ENCODE data around the gene KDM5B. TPM values are rescaled to one million over a fixed set of nuclear protein-coding genes. Genes with fewer than 3 reads are reported as not detected.

Gene KDM5B
- total and polyA plus RNA-seq, 2 experiments from 2014 or later = 141 to 165 TPM

- no peak overlapping the region for H3K27ac ChIP-seq
- H3K4me1 ChIP-seq (ENCODE audit: low read depth) = no peaks in the 10 kb centered on the region
- peaks cover 22% of the 10 kb centered on the region for H3K27me3 ChIP-seq
- H3K36me3 ChIP-seq = no peaks in the 10 kb centered on the region
- no peaks in the 10 kb centered on the region for H3K9me3 ChIP-seq (ENCODE audit: low read depth)
- no peak for TF ChIP-seq CTCF (IDR thresholded peaks at IDR 0.05; ENCODE audit: low read depth, low read length)
- H3K4me3 ChIP-seq = no peak overlapping the region
- DNase-seq (ENCODE audit: low read depth in 1 of 2, low spot score in 1 of 2) = no peak
Observed at GRCh38 chr1:202701200-202701599, 107.0 kb downstream of the KDM5B start.

GRCh38 chr1:202700061-202700460 lies 108.2 kb downstream of the KDM5B start:
- H3K27ac ChIP-seq = no peak overlapping the region
- H3K9me3 ChIP-seq (ENCODE audit: low read depth) = no peaks in the 10 kb centered on the region
- no peak for DNase-seq (ENCODE audit: low read depth in 1 of 2, low spot score in 1 of 2)
- no peak overlapping the region for H3K4me3 ChIP-seq
- no peak for TF ChIP-seq CTCF (IDR thresholded peaks at IDR 0.05; ENCODE audit: low read depth, low read length)
- peaks cover 24% of the 10 kb centered on the region for H3K27me3 ChIP-seq
- no peaks in the 10 kb centered on the region for H3K4me1 ChIP-seq (ENCODE audit: low read depth)
- no peaks in the 10 kb centered on the region for H3K36me3 ChIP-seq

- Histone ChIP-seq H3K4me3 (no peak overlapping the region), H3K4me1 (ENCODE audit: low read depth) (no peaks in the 10 kb centered on the region), H3K27me3 (peaks cover 18% of the 10 kb centered on the region), H3K27ac (no peak overlapping the region), H3K36me3 (no peaks in the 10 kb centered on the region), H3K9me3 (ENCODE audit: low read depth) (no peaks in the 10 kb centered on the region)
- no peak for DNase-seq (ENCODE audit: low read depth in 1 of 2, low spot score in 1 of 2)
- TF ChIP-seq CTCF (IDR thresholded peaks at IDR 0.05; ENCODE audit: low read depth, low read length) = no peak
Observed at GRCh38 chr1:202698276-202698675, 109.9 kb downstream of the KDM5B start.

- DNase-seq (ENCODE audit: low read depth in 1 of 2, low spot score in 1 of 2) = no peak
- H3K4me3 ChIP-seq = no peak overlapping the region
- H3K27ac ChIP-seq = no peak overlapping the region
- no peaks in the 10 kb centered on the region for H3K9me3 ChIP-seq (ENCODE audit: low read depth)
- no peaks in the 10 kb centered on the region for H3K4me1 ChIP-seq (ENCODE audit: low read depth)
- TF ChIP-seq CTCF (IDR thresholded peaks at IDR 0.05; ENCODE audit: low read depth, low read length) = no peak
- no peaks in the 10 kb centered on the region for H3K36me3 ChIP-seq
- peaks cover 18% of the 10 kb centered on the region for H3K27me3 ChIP-seq
Observed at GRCh38 chr1:202697038-202697437, 111.2 kb downstream of the KDM5B start.

- TF ChIP-seq CTCF (IDR thresholded peaks at IDR 0.05; ENCODE audit: low read depth, low read length) = no peak
- DNase-seq (ENCODE audit: low read depth in 1 of 2, low spot score in 1 of 2) = no peak
- H3K9me3 ChIP-seq (ENCODE audit: low read depth) = no peaks in the 10 kb centered on the region
- H3K27ac ChIP-seq = no peak overlapping the region
- no peaks in the 10 kb centered on the region for H3K36me3 ChIP-seq
- H3K27me3 ChIP-seq = peaks cover 18% of the 10 kb centered on the region
- no peaks in the 10 kb centered on the region for H3K4me1 ChIP-seq (ENCODE audit: low read depth)
- H3K4me3 ChIP-seq = no peak overlapping the region
Observed at GRCh38 chr1:202694314-202694713, 113.9 kb downstream of the KDM5B start.
